CD8-positive, alpha-beta memory T cell (primary cell): Measurements from ENCODE around the gene MARK1. TPM values are rescaled to one million over a fixed set of nuclear protein-coding genes. Genes with fewer than 3 reads are reported as not detected.
"Not testable (repeated sequence)": the region's sequence is repeated elsewhere in the genome, so short reads cannot be mapped to it uniquely, and the experiment has no call there.

Experiments
- CTCF ChIA-PET: fragments of 350-600 bp; sonication (Branson Sonifier 250); formaldehyde crosslinking; loops from one replicate; lab custom pipeline; 2021; ENCODE audit warnings: antibody characterized with exemption; lab: Charles Lee
- POLR2A ChIA-PET: fragments of 350-600 bp; sonication (Branson Sonifier 250); formaldehyde crosslinking; loops from one replicate; lab custom pipeline; 2021; ENCODE audit warnings: antibody characterized with exemption; lab: Charles Lee
- DNase-seq, 5 donors: peaks; one replicate each; pipeline versions ENCODE4 v3.0.0 to v3.0.0-alpha.2; 2020 to 2022; ENCODE audit warnings: mixed read lengths in 1 of 5
- H3K27ac ChIP-seq: one replicate; pipeline ENCODE4 v1.7.0; 2013; ENCODE audit warnings: low read depth, mild to moderate bottlenecking, low read length, moderate library complexity
- H3K27me3 ChIP-seq: 2 replicates; pipeline ENCODE4 v1.7.0; 2013; ENCODE audit warnings: low read length, mild to moderate bottlenecking; ENCODE audit not compliant: insufficient read depth, poor library complexity, severe bottlenecking
- H3K36me3 ChIP-seq: 2 replicates; pipeline ENCODE4 v1.7.0; 2013; ENCODE audit warnings: mild to moderate bottlenecking, low read length, moderate library complexity; ENCODE audit not compliant: insufficient read depth
- H3K4me1 ChIP-seq: 2 replicates; pipeline ENCODE4 v1.7.0; 2013; ENCODE audit warnings: mild to moderate bottlenecking, low read length, moderate library complexity; ENCODE audit not compliant: insufficient read depth
- H3K4me3 ChIP-seq: 2 replicates; pipeline ENCODE4 v1.7.0; 2013; ENCODE audit warnings: mild to moderate bottlenecking, low read length
- H3K9me3 ChIP-seq: 2 replicates; pipeline ENCODE4 v1.7.0; 2013; ENCODE audit warnings: mild to moderate bottlenecking, low read length
- H3K27ac Mint-ChIP-seq, 8 donors: one replicate each; pipeline ENCODE4 v1.8.0; 2020 to 2021; ENCODE audit warnings: mixed read lengths in 8 of 8, mild to moderate bottlenecking in 6 of 8, inconsistent platforms in 3 of 8, moderate library complexity in 3 of 8
- H3K27me3 Mint-ChIP-seq, 2 donors: one replicate each; pipeline ENCODE4 v1.8.0; 2020 to 2021; ENCODE audit warnings: mixed read lengths in 2 of 2, mild to moderate bottlenecking in 1 of 2, moderate library complexity in 1 of 2
- H3K36me3 Mint-ChIP-seq, 3 donors: one replicate each; pipeline ENCODE4 v1.8.0; 2020 to 2021; ENCODE audit warnings: mixed read lengths in 3 of 3, inconsistent platforms in 1 of 3, mild to moderate bottlenecking in 1 of 3
- H3K4me1 Mint-ChIP-seq, 3 donors: one replicate each; pipeline ENCODE4 v1.8.0; 2020 to 2021; ENCODE audit warnings: mixed read lengths in 3 of 3, inconsistent platforms in 1 of 3, mild to moderate bottlenecking in 1 of 3
- H3K4me3 Mint-ChIP-seq, 7 donors: one replicate each; pipeline ENCODE4 v1.8.0; 2020 to 2021; ENCODE audit warnings: mixed read lengths in 7 of 7, mild to moderate bottlenecking in 6 of 7, moderate library complexity in 4 of 7, inconsistent platforms in 2 of 7
- H3K9me3 Mint-ChIP-seq, 5 donors: one replicate each; pipeline ENCODE4 v1.8.0; 2020 to 2022; ENCODE audit warnings: mixed read lengths in 5 of 5, mild to moderate bottlenecking in 3 of 5, moderate library complexity in 2 of 5, inconsistent platforms in 1 of 5
- polyA plus RNA-seq: library from polyadenylated mRNA; unstranded; fragments of 300-500 nt; fragmentation: Illumina TruSeq; gene quantifications from one replicate; pipeline ENCODE4 v1.2.3, GENCODE V29; 2021
- total RNA-seq, 2 experiments: library from RNA; stranded (reverse); gene quantifications; one replicate each; pipeline ENCODE4 v1.2.3, GENCODE V29; 2021

The MARK1 gene
- total and polyA plus RNA-seq, 3 experiments from 2014 or later, result 0.09 TPM; not detected in 2

DNA sequence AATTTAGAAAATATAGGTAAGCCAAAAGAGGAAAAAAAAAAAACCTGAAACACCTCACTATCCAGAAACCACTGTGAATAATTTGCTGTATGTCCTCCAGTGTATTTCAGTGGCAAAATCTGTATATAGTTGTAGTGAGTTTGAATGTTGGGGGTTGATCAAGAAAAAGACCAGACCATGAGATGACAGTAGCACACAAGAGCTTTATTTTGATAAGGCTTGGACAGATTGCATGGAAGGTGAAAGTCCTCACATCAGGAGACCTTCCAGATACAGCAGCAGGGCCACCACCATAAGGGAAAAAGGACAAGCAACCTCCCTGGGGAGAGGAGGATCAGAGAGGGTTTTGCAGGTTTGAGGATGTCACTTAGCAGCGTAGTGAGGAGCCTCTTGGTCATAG lies 146.0 kb downstream of the MARK1 start:
- Histone ChIP-seq H3K9me3 (no peaks in the 10 kb centered on the region), H3K36me3 (no peaks in the 10 kb centered on the region), H3K27me3 (no peaks in the 10 kb centered on the region), H3K4me1 (no peaks in the 10 kb centered on the region), H3K27ac (no peak overlapping the region), H3K4me3 (no peak overlapping the region)
- Mint-ChIP-seq H3K36me3 (no peaks in the 10 kb centered on the region), H3K4me1 (no peaks in the 10 kb centered on the region), H3K27me3 (peaks cover 8 to 10% of the 10 kb centered on the region in 2 donors), H3K9me3 (peaks cover 0 to 13% (median 10%) of the 10 kb centered on the region in 5 donors), H3K27ac (no peak overlapping the region), H3K4me3 (no peak overlapping the region)
- ChIA-PET POLR2A (no interaction called here), CTCF (no interaction called here)
- DNase-seq, result no peak

DNA sequence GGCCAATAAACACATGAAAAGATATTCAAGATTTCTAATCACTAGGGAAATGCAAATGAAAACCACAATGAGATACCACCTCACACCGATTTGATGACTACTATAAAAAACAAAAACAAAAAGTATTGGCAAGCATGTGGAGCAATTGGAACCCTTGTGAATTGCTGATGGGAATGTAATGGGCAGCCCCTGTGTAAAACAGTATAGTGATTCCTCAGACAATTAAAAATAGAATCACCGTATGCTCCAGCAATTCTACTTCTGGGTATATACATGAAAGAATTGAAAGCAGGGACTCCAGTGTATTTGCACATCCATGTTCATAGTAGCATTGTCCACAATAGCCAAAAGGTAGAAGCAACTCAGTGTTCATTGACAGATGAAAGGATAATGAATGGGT lies 149.3 kb downstream of the MARK1 start:
- Histone ChIP-seq H3K36me3 (no peaks in the 10 kb centered on the region), H3K4me3 (no peak overlapping the region), H3K4me1 (peaks cover 3% of the 10 kb centered on the region), H3K27me3 (no peaks in the 10 kb centered on the region), H3K9me3 (no peaks in the 10 kb centered on the region), H3K27ac (no peak overlapping the region)
- Mint-ChIP-seq H3K4me1 (peaks cover 0 to 6% (median 0%) of the 10 kb centered on the region in 3 donors), H3K36me3 (no peaks in the 10 kb centered on the region), H3K27me3 (peaks cover 6 to 14% of the 10 kb centered on the region in 2 donors), H3K27ac (no peak overlapping the region), H3K9me3 (no peaks in the 10 kb centered on the region), H3K4me3 (no peak overlapping the region)
- DNase-seq, result no peak
- ChIA-PET POLR2A (no interaction called here), CTCF (no interaction called here)

DNA sequence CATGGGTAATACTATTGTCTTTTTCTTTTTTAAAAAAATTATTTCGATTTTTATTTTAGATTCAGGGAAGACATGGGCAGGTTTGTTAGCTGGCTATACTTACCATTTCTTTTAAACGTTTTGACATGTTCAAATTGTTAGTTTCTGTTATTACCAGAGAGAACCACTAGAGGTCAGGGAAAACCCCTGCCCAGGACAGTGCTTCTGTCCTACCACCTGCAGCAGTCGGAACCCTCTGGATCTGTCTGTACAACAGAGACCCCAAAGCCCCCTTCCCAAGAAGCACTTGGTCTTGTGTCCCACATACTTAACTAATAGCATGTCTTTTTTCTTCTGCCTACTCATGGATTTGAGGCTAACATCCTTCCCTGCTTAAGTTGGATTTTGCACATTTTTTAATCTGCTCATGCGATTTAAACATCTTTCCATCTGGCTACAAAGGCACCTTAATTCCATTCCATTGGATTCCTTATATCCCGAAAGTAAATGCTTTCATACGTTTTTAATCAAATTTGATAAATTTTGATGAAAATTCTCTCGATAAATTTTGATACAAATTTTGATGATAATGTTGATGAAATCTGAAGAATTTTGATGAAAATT lies 152.2 kb downstream of the MARK1 start:
- no peaks in the 10 kb centered on the region for H3K36me3 Mint-ChIP-seq
- Histone ChIP-seq H3K27ac (no peak overlapping the region), H3K4me1 (peaks cover 3% of the 10 kb centered on the region), H3K4me3 (no peak overlapping the region), H3K9me3 (no peaks in the 10 kb centered on the region), H3K36me3 (no peaks in the 10 kb centered on the region), H3K27me3 (peaks cover 4% of the 10 kb centered on the region)
- H3K27ac Mint-ChIP-seq, result no peak overlapping the region
- CTCF ChIA-PET, result no interaction called here
- no peak overlapping the region for H3K4me3 Mint-ChIP-seq
- DNase-seq, result peak in 1 of 5 donors; percentile 12
- no peaks in the 10 kb centered on the region for H3K9me3 Mint-ChIP-seq
- POLR2A ChIA-PET, result no interaction called here
- H3K27me3 Mint-ChIP-seq, result peaks cover 0 to 4% of the 10 kb centered on the region in 2 donors
- peaks cover 0 to 6% (median 0%) of the 10 kb centered on the region in 3 donors for H3K4me1 Mint-ChIP-seq

DNA sequence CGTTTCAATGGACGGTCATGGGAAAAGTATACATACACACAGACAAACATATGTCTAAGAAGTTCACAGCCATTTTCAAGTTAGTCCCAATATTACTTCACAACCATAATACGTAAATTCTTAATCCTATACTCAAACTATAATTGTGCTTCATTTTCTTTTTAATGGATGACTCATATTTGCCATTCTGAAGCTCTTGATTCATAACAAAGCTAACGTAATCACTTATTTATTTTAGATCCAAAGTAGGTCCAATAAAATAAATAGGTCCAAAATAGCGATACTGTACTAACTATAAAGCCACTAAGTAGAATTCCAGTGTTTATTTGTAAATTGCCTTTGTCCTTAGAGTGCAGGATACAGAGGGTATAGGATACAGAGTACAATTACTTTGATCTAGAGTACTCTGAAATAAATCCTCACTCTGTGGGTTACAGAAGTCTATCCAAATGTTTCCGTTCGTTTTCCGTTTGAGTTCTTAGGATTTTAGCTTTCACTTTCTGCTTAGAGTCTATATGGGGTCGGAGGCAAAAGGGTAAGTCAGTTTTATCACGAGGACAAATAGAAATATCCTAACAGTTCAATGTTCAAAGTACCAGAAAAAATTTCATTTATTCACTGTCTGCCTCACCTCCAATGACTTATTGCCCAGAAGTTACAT lies 153.4 kb downstream of the MARK1 start:
- H3K36me3 ChIP-seq, result no peaks in the 10 kb centered on the region
- Mint-ChIP-seq H3K9me3 (no peaks in the 10 kb centered on the region), H3K4me1 (peaks cover 0 to 6% (median 0%) of the 10 kb centered on the region in 3 donors), H3K27ac (no peak overlapping the region), H3K27me3 (peaks cover under 1 to 4% of the 10 kb centered on the region in 2 donors), H3K36me3 (no peaks in the 10 kb centered on the region), H3K4me3 (no peak overlapping the region)
- no peak for DNase-seq
- no peak overlapping the region for H3K4me3 ChIP-seq
- no peaks in the 10 kb centered on the region for H3K9me3 ChIP-seq
- ChIA-PET POLR2A (no interaction called here), CTCF (interaction anchor here (0.9 to 1.2 kb wide), 2 partner anchors 12 to 52 kb away, joined by 3 to 8 read pairs; no protein-coding TSS in a partner anchor)
- peaks cover 4% of the 10 kb centered on the region for H3K27me3 ChIP-seq
- H3K27ac ChIP-seq, result no peak overlapping the region
- H3K4me1 ChIP-seq, result peaks cover 3% of the 10 kb centered on the region

GRCh38 chr1:220682901-220683576 lies 155.1 kb downstream of the MARK1 start:
- H3K27me3 ChIP-seq, result peaks cover 4% of the 10 kb centered on the region
- CTCF ChIA-PET, result no interaction called here
- Mint-ChIP-seq H3K27me3 (peaks cover 5 to 9% of the 10 kb centered on the region in 2 donors), H3K9me3 (no peaks in the 10 kb centered on the region), H3K36me3 (no peaks in the 10 kb centered on the region), H3K27ac (no peak overlapping the region), H3K4me1 (peaks cover 0 to 6% (median 0%) of the 10 kb centered on the region in 3 donors), H3K4me3 (no peak overlapping the region)
- peaks cover 3% of the 10 kb centered on the region for H3K4me1 ChIP-seq
- POLR2A ChIA-PET, result no interaction called here
- H3K4me3 ChIP-seq, result no peak overlapping the region
- H3K9me3 ChIP-seq, result no peaks in the 10 kb centered on the region
- no peak for DNase-seq
- no peaks in the 10 kb centered on the region for H3K36me3 ChIP-seq
- no peak overlapping the region for H3K27ac ChIP-seq

- H3K4me3 ChIP-seq, H3K27me3 ChIP-seq, POLR2A ChIA-PET, H3K4me1 ChIP-seq, H3K27ac ChIP-seq, H3K9me3 ChIP-seq, H3K27me3 Mint-ChIP-seq, H3K36me3 ChIP-seq, DNase-seq, CTCF ChIA-PET, H3K4me3 Mint-ChIP-seq, H3K9me3 Mint-ChIP-seq, H3K36me3 Mint-ChIP-seq, H3K4me1 Mint-ChIP-seq, H3K27ac Mint-ChIP-seq: not testable (repeated sequence)
Measured at GRCh38 chr1:220683716-220684115, 155.8 kb downstream of the MARK1 start.

GRCh38 chr1:220684890-220685289 lies 157.0 kb downstream of the MARK1 start:
- DNase-seq, result no peak
- H3K4me3 Mint-ChIP-seq, result no peak overlapping the region
- H3K27ac Mint-ChIP-seq, result peak overlapping the region in 1 of 8 donors; percentile 91
- no peaks in the 10 kb centered on the region for H3K36me3 Mint-ChIP-seq
- Histone ChIP-seq H3K9me3 (no peaks in the 10 kb centered on the region), H3K36me3 (no peaks in the 10 kb centered on the region), H3K27me3 (peaks cover 4% of the 10 kb centered on the region), H3K27ac (no peak overlapping the region), H3K4me3 (no peak overlapping the region), H3K4me1 (peaks cover 3% of the 10 kb centered on the region)
- H3K27me3 Mint-ChIP-seq, result peaks cover 5 to 13% of the 10 kb centered on the region in 2 donors
- peaks cover 3 to 10% (median 3%) of the 10 kb centered on the region in 3 donors for H3K4me1 Mint-ChIP-seq
- peaks cover 0 to 2% (median 0%) of the 10 kb centered on the region in 5 donors for H3K9me3 Mint-ChIP-seq
- POLR2A ChIA-PET, result no interaction called here
- CTCF ChIA-PET, result no interaction called here

DNA sequence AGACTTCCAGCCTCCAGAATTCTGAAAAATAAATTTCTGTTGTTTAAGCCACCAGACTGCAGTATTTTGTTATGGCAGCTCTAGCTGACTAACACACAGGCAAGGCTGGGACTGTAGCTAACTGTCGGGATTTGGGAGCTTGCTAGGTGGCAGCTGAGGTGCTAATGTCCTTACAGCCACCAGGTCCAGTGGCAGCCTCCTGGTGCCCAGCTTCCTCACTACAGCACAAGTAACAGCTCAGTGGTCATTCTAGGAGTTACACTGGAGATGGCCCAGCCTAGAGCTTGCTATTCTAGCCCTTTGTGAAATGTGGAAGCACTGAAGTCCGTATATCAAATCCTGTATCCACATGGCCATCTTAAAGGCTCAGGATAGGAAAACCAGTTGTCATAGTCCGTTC lies 157.9 kb downstream of the MARK1 start:
- ChIA-PET CTCF (no interaction called here), POLR2A (no interaction called here)
- Mint-ChIP-seq H3K4me1 (peaks cover 4 to 15% (median 5%) of the 10 kb centered on the region in 3 donors), H3K27ac (no peak overlapping the region), H3K4me3 (no peak overlapping the region), H3K36me3 (no peaks in the 10 kb centered on the region), H3K27me3 (peaks cover 5 to 11% of the 10 kb centered on the region in 2 donors), H3K9me3 (peaks cover 0 to 2% (median 0%) of the 10 kb centered on the region in 5 donors)
- H3K9me3 ChIP-seq, result no peaks in the 10 kb centered on the region
- no peak for DNase-seq
- no peak overlapping the region for H3K27ac ChIP-seq
- H3K4me1 ChIP-seq, result no peaks in the 10 kb centered on the region
- H3K4me3 ChIP-seq, result no peak overlapping the region
- peaks cover 4% of the 10 kb centered on the region for H3K27me3 ChIP-seq
- no peaks in the 10 kb centered on the region for H3K36me3 ChIP-seq
